PFSK-1 (cell line): Measurements from ENCODE around the gene LRIG3.

Experiments
- FOXP2 ChIP-seq: optimal IDR thresholded peaks from 2 replicates; pipeline ENCODE3; 2011; ENCODE audit warnings: borderline replicate concordance, control low read depth, inconsistent platforms; ENCODE audit not compliant: insufficient read depth; ENCODE audit errors: extremely low read length, extremely low read depth
- POLR2AphosphoS5 ChIP-seq: IDR thresholded peaks from 2 replicates; pipeline ENCODE4 v1.6.1; 2012; ENCODE audit warnings: low read depth, mild to moderate bottlenecking, control low read depth, low read length, moderate library complexity
- SIN3A ChIP-seq: IDR thresholded peaks from 2 replicates; pipeline ENCODE4 v1.6.1; 2012; ENCODE audit warnings: mild to moderate bottlenecking, low read length, moderate library complexity, borderline replicate concordance; ENCODE audit not compliant: insufficient read depth
- TAF1 ChIP-seq: IDR thresholded peaks from 2 replicates; pipeline ENCODE4 v1.6.1; 2012; ENCODE audit warnings: low read length, control low read depth, borderline replicate concordance; ENCODE audit not compliant: insufficient read depth
- TF ChIP-seq, protein P1 (sequence below), 2 experiments: IDR thresholded peaks; 2 replicates each; pipeline versions ENCODE4 v1.6.1 to v1.8.0; 2011 to 2012; ENCODE audit warnings: low read depth in 2 of 2, low read length in 2 of 2, control low read depth in 1 of 2, inconsistent platforms in 1 of 2, mild to moderate bottlenecking in 1 of 2, moderate library complexity in 1 of 2; ENCODE audit not compliant: insufficient read depth in 1 of 2

The LRIG3 gene

DNA sequence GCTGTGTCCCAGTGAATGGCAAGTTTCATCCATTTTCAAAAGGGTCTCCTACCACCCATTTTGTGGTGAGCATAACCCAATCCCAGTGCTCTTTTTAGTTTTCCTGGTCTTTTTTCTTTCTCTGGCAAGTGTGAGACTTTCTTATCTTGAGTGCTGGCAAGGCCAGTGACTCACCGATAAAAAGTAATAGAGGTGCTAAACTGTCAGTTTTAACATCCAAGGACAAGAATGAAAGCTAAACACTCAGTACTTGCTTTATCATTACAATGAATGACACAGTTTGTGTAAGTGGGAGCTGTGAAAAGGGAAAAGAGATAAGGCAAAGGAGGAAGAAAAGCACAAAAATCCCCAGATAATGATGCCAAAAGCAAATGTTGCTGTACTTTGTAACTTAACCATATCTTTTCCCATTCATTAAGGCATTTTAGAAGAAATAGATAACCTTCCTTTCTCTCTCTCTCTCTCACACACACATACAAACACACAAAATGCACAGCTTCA lies 4.9 kb upstream of the LRIG3 start:
- TF ChIP-seq, protein P1, sequence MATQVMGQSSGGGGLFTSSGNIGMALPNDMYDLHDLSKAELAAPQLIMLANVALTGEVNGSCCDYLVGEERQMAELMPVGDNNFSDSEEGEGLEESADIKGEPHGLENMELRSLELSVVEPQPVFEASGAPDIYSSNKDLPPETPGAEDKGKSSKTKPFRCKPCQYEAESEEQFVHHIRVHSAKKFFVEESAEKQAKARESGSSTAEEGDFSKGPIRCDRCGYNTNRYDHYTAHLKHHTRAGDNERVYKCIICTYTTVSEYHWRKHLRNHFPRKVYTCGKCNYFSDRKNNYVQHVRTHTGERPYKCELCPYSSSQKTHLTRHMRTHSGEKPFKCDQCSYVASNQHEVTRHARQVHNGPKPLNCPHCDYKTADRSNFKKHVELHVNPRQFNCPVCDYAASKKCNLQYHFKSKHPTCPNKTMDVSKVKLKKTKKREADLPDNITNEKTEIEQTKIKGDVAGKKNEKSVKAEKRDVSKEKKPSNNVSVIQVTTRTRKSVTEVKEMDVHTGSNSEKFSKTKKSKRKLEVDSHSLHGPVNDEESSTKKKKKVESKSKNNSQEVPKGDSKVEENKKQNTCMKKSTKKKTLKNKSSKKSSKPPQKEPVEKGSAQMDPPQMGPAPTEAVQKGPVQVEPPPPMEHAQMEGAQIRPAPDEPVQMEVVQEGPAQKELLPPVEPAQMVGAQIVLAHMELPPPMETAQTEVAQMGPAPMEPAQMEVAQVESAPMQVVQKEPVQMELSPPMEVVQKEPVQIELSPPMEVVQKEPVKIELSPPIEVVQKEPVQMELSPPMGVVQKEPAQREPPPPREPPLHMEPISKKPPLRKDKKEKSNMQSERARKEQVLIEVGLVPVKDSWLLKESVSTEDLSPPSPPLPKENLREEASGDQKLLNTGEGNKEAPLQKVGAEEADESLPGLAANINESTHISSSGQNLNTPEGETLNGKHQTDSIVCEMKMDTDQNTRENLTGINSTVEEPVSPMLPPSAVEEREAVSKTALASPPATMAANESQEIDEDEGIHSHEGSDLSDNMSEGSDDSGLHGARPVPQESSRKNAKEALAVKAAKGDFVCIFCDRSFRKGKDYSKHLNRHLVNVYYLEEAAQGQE (IDR thresholded peaks at IDR 0.05; ENCODE audit: insufficient read depth in 1 of 2, low read depth in 2 of 2, low read length in 2 of 2), result no peak
- TF ChIP-seq POLR2AphosphoS5, result no peak
- no peak for TF ChIP-seq FOXP2
- no peak for TF ChIP-seq TAF1
- TF ChIP-seq SIN3A, result no peak

DNA sequence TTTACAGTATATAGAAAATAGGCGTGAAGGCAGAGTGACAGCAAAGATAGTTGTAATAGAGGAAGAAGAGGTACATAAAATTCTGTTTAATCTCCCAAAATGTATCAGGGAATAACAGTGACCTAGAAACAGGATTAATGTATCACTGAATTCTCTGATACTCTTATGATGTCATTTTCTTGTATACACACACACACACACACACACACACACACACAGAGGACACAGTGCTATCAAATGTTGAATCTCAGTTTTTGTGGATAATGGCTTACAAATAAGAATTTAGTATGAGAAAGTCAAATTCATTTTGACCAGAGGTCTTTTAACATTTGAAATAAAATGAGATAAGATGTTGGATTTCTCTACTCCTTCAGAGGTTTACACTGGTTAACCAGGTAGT lies 4.3 kb upstream of the LRIG3 start:
- TF ChIP-seq FOXP2, result no peak
- no peak for TF ChIP-seq SIN3A
- TF ChIP-seq POLR2AphosphoS5, result no peak
- no peak for TF ChIP-seq TAF1
- TF ChIP-seq, protein P1 (IDR thresholded peaks at IDR 0.05; ENCODE audit: insufficient read depth in 1 of 2, low read depth in 2 of 2, low read length in 2 of 2), result no peak

DNA sequence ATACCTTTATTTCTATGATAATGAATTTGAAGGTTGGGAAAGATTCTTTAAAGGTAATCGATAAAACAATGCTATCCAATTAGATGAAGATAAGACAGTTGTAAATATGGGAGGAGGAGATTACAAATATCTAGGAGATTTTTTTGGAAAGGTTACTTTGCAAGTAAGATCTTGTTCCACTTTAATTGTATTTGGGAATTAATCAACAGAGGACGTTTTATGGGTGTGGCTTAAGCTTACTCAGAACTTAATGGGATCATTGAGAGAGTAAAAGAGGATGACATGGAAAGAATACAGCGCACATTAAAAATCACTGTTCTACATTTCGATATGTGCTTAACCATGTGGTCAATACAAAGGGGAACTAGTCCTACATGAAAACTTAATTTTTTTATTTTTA lies 3.5 kb upstream of the LRIG3 start:
- TF ChIP-seq FOXP2, result no peak
- no peak for TF ChIP-seq SIN3A

DNA sequence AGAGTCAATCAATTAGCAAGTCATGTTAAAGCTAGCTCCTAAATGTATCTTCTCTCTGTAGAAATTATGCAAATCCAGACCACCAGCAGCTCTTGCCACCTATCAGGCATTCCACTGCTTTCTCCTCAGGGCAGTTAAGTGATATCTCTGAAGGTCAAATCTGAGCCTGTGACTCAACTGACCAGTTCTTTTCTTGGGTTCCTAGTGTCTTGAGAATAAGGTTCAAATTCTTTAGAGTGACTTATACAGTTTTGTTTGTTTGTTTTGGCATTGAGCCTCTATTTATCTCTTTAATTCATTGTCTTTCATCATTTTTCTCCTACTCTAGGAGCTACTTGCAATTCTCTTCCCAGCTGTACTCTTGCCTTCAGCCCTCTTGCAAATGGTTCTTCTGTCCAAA lies 2.5 kb upstream of the LRIG3 start:
- TF ChIP-seq POLR2AphosphoS5 (no peak), TAF1 (no peak), FOXP2 (no peak), SIN3A (no peak)
- TF ChIP-seq, protein P1 (IDR thresholded peaks at IDR 0.05; ENCODE audit: insufficient read depth in 1 of 2, low read depth in 2 of 2, low read length in 2 of 2), result no peak

DNA sequence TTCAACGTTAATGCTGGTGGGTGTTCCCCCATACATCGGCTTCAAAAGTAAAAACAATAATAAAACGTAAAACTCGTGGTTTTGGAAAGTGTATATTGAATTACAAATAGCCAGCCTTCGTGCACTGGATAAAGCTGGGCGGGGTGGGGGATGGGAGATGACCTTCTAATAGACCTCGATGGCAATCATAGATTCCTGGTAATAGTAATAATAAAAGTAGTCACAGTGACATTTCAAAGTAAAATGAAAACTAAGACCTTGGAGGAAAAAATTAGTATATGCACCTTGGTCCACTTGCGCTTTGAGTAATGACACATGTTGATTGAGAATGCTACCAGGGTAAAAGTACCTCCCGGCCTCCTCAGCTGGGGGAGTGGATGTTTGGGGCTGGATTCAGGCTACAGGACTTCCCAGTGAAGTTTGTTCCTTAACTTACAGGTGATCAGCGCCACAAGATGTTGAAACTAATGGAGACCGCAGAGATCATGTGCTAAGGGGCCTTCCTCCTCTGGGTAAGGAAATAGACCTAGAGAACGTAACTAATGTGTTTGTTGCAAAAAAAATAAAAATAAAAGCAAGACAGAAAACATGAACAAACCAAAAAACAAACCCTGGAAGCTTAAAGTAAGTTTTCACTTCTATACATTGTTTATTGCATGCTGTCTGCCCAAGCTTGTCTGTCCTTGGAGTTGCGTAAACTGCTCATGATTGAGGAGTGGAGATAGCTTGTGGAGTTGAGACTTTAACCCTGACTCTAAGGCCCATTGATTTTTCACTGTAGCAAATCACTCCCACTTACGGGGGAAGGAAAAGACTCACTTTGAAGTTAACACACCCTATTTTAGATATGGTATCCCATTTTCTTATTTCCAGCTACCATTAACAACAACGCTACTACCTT lies 907 bp upstream of the LRIG3 start:
- TF ChIP-seq, protein P1 (IDR thresholded peaks at IDR 0.05; ENCODE audit: insufficient read depth in 1 of 2, low read depth in 2 of 2, low read length in 2 of 2), result no peak
- TF ChIP-seq TAF1 (no peak), POLR2AphosphoS5 (no peak), FOXP2 (no peak), SIN3A (no peak)
